ENCODE measurements around the gene USP36. TPM values are rescaled to one million over a fixed set of nuclear protein-coding genes. Genes with fewer than 3 reads are reported as not detected.

Gene USP36
- total RNA-seq, 2 donors from 2014 or later, result 57.1 to 62.5 TPM

DNA sequence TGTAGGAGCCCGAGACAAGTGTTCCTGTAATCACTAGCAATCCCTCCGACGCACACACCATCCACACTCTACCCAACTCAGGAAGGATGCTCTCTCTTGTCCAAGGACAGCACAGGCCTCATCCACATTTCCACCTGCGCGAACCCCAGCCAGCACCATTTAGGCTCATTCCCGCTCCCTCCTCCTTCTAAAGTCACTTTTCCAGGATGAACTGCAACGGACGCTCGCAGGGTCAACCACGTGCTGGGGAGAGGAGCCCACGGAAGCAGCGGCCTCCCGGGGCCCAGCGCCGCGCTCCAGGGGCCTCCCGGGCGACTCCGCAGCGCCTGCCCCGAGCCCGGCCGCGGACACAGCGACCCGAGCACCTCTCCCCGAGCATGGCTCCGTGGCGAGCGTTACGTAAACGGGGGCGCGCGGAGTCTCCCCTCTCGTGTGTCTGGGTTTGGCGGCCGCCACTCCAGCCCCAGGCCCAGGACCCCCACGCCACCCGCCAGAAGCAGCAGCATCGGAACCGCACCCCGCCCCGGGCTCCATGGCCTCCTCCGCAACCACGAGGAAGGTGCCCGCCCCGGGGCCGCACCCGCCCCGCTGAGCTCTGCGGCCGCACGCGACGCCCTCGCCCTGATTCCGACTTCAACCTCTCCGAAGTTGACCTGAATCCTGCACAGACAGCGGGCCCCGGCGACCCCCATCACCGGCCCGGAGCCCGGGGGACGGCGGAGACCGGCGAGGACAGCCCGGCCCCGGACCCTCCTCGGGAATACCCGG lies 668 bp downstream of the USP36 start:
- H3K4me1 Mint-ChIP-seq, result peaks cover 20% of the 10 kb centered on the region
- H3K27me3 Mint-ChIP-seq (ENCODE audit: insufficient read depth), result no peaks in the 10 kb centered on the region
- peaks cover 30% of the 10 kb centered on the region for H3K36me3 ChIP-seq (ENCODE audit: control insufficient read depth, insufficient read depth, low read length)
- H3K36me3 Mint-ChIP-seq (ENCODE audit: low read depth), result peaks cover 31% of the 10 kb centered on the region
- 0 to 1% methylated on average over 16 to 73 of the region's 73 CpGs for WGBS, 2 experiments (ENCODE audit: insufficient coverage in 1 of 2, insufficient read length in 1 of 2)
- H3K4me1 ChIP-seq (ENCODE audit: control insufficient read depth, insufficient read depth, low read length), result no peaks in the 10 kb centered on the region
- peak; percentile 67 for DNase-seq
- peak overlapping the region; percentile 90 for H3K27ac Mint-ChIP-seq
- H3K9me3 Mint-ChIP-seq, result no peaks in the 10 kb centered on the region
- peak overlapping the region; percentile 83 for H3K9ac ChIP-seq (ENCODE audit: extremely low read depth, low read length, poor library complexity, severe bottlenecking)
- H3K27ac ChIP-seq (ENCODE audit: low read depth, low read length), result peak overlapping the region; percentile 88
- TF ChIP-seq, protein P1, sequence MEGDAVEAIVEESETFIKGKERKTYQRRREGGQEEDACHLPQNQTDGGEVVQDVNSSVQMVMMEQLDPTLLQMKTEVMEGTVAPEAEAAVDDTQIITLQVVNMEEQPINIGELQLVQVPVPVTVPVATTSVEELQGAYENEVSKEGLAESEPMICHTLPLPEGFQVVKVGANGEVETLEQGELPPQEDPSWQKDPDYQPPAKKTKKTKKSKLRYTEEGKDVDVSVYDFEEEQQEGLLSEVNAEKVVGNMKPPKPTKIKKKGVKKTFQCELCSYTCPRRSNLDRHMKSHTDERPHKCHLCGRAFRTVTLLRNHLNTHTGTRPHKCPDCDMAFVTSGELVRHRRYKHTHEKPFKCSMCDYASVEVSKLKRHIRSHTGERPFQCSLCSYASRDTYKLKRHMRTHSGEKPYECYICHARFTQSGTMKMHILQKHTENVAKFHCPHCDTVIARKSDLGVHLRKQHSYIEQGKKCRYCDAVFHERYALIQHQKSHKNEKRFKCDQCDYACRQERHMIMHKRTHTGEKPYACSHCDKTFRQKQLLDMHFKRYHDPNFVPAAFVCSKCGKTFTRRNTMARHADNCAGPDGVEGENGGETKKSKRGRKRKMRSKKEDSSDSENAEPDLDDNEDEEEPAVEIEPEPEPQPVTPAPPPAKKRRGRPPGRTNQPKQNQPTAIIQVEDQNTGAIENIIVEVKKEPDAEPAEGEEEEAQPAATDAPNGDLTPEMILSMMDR (conservative IDR thresholded peaks at IDR 0.05), result no peak
- H3K4me3 Mint-ChIP-seq, result peak overlapping the region; percentile 68
- H3K27me3 ChIP-seq (ENCODE audit: control insufficient read depth, insufficient read depth, low read length, poor library complexity, severe bottlenecking), result no peaks in the 10 kb centered on the region
- no peaks in the 10 kb centered on the region for H3K9me3 ChIP-seq (ENCODE audit: control insufficient read depth, low read length)
- peak overlapping the region; percentile 83 for H3K4me3 ChIP-seq (ENCODE audit: low read length)

DNA sequence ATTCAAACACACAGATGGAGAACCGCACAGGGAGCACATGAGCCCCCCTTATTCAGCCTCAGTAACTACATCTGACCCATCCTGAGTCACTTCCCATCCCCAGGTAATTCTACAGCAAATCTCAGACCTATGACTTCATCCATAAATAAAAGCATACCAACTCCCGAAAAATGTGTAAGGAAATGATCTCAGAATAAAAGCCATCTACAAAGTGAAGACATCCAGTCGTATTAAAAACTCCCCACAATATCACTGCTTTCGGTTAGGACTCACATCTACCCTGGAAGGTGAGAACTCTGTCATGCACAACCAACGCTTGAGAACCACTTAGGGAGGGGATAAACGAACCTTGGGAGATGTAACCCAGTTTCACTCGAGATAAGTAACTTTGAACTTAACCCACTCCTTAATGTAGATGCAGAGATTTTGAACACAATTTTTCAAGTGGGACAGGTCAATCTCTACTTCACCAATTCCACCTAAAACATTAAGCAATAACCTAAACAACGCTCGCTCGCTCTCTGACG lies 1.3 kb downstream of the USP36 start:
- no peaks in the 10 kb centered on the region for H3K27me3 ChIP-seq (ENCODE audit: control insufficient read depth, insufficient read depth, low read length, poor library complexity, severe bottlenecking)
- no peak for DNase-seq
- H3K4me1 ChIP-seq (ENCODE audit: control insufficient read depth, insufficient read depth, low read length), result no peaks in the 10 kb centered on the region
- Mint-ChIP-seq H3K4me3 (peak overlapping the region; percentile 68), H3K27ac (peak overlapping the region; percentile 90), H3K9me3 (no peaks in the 10 kb centered on the region), H3K27me3 (ENCODE audit: insufficient read depth) (no peaks in the 10 kb centered on the region), H3K4me1 (peaks cover 20% of the 10 kb centered on the region), H3K36me3 (ENCODE audit: low read depth) (peaks cover 35% of the 10 kb centered on the region)
- H3K36me3 ChIP-seq (ENCODE audit: control insufficient read depth, insufficient read depth, low read length), result peaks cover 36% of the 10 kb centered on the region
- WGBS, 2 experiments (ENCODE audit: insufficient coverage in 1 of 2, insufficient read length in 1 of 2), result 26 to 29% methylated on average over 9 to 11 of the region's 11 CpGs
- H3K9ac ChIP-seq (ENCODE audit: extremely low read depth, low read length, poor library complexity, severe bottlenecking), result peak overlapping the region; percentile 83
- H3K4me3 ChIP-seq (ENCODE audit: low read length), result peak overlapping the region; percentile 83
- no peaks in the 10 kb centered on the region for H3K9me3 ChIP-seq (ENCODE audit: control insufficient read depth, low read length)
- TF ChIP-seq, protein P1 (conservative IDR thresholded peaks at IDR 0.05), result no peak
- H3K27ac ChIP-seq (ENCODE audit: low read depth, low read length), result no peak overlapping the region

DNA sequence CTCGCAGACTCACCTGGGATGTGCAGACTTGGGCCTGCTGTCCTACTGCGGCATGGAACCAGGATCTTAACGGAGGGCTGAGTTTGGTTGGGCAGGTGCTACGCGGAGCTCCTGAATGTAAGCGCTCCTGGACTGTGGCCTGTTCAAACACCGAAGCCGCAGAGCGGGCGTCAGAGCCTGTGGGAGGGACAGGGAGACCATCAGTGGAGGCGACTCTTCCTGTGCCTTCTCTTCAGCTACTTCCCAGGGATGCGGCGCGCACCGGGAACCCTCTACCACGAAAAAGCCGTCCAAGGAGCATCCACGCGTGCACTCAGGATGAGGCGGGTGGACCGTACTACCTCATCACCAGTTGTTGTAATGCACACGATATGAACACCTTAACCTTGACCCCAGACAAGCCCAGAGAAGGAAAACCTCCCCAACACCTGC lies 2.0 kb downstream of the USP36 start:
- no peaks in the 10 kb centered on the region for H3K27me3 ChIP-seq (ENCODE audit: control insufficient read depth, insufficient read depth, low read length, poor library complexity, severe bottlenecking)
- no peaks in the 10 kb centered on the region for H3K4me1 ChIP-seq (ENCODE audit: control insufficient read depth, insufficient read depth, low read length)
- DNase-seq, result no peak
- Mint-ChIP-seq H3K9me3 (no peaks in the 10 kb centered on the region), H3K27me3 (ENCODE audit: insufficient read depth) (no peaks in the 10 kb centered on the region), H3K27ac (peak overlapping the region; percentile 46), H3K36me3 (ENCODE audit: low read depth) (peaks cover 42% of the 10 kb centered on the region), H3K4me1 (peaks cover 20% of the 10 kb centered on the region), H3K4me3 (peak overlapping the region; percentile 68)
- TF ChIP-seq, protein P1 (conservative IDR thresholded peaks at IDR 0.05), result no peak
- 93% methylated on average over 16 to 22 of the region's 22 CpGs for WGBS, 2 experiments (ENCODE audit: insufficient coverage in 1 of 2, insufficient read length in 1 of 2)
- no peak overlapping the region for H3K27ac ChIP-seq (ENCODE audit: low read depth, low read length)
- peak overlapping the region; percentile 83 for H3K4me3 ChIP-seq (ENCODE audit: low read length)
- H3K9ac ChIP-seq (ENCODE audit: extremely low read depth, low read length, poor library complexity, severe bottlenecking), result no peak overlapping the region
- no peaks in the 10 kb centered on the region for H3K9me3 ChIP-seq (ENCODE audit: control insufficient read depth, low read length)
- peaks cover 43% of the 10 kb centered on the region for H3K36me3 ChIP-seq (ENCODE audit: control insufficient read depth, insufficient read depth, low read length)
